HG03139 (cell line): ENCODE data around the gene ANKLE1.

ENCODE experiments used
- ATAC-seq: cut with Tn5 transposase; IDR thresholded peaks from one replicate; pipeline ENCODE4 v1.9.1; 2021; ENCODE audit not compliant: unreplicated experiment

ANKLE1 gene

DNA sequence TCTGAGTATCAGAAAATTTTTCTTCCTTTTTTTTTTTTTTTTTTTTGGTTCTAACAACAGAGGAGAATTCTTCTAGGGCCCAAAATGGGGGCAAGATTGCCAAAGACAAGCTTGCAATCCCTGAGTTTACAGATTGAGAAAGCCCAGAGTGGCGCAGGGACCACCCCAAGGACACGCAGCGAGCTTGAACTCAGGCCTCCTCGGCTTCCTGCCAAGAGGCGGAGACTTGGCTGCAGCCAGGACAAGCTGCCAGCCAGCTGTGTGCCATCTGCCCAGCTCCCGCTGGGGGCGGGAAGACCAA, 23.5 kb downstream of the ANKLE1 start:
- ATAC-seq, result no peak

DNA sequence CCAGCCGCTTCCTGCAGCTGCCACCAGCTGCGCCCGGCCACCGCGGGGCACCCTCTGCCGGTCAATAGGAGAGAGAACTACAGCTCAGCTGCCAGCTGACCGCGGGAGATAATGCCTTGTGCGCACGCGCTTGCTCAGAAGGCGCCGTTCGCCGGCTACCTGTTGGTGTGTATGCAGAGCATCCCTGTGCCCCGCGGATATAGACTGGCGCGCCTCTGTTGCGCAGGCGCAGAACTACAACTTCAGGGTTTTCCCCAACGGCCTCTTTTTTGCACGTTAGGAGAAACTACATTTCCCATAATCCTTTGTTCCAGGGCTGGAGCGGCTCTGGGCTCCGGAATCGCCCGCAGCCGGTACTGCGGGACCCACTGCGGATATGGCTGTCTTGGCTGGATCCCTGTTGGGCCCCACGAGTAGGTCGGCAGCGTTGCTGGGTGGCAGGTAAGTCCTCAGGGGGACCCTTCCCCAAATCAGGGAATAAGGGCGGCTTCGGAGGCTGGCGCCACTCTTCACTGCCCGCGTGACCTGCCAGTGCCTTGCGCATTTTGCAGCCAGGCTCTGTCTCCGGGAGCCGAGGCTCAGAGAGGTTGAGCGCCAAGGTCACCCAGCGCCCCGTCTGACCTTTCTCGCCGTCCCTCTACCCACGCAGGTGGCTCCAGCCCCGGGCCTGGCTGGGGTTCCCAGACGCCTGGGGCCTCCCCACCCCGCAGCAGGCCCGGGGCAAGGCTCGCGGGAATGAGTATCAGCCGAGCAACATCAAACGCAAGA, 24.0 kb downstream of the ANKLE1 start, which contains the start of gene MRPL34:
TSS of gene MRPL34 (plus strand) at position 356 of the 768 bp plus-strand sequence. CDS start at position 377, 21 bp downstream.
- ATAC-seq, result peak; percentile 46

GRCh38 chr19:17306285-17306714, 24.6 kb downstream of the ANKLE1 start:
- no peak for ATAC-seq

GRCh38 chr19:17307876-17308377, 26.2 kb downstream of the ANKLE1 start:
- ATAC-seq, result no peak

GRCh38 chr19:17309198-17309964, 27.7 kb downstream of the ANKLE1 start, which contains the start of gene DDA1:
Gene DDA1 (plus strand): TSS chr19:17309563. CDS start chr19:17309655, 92 bp downstream.
- peak; percentile 49 for ATAC-seq

- no peak for ATAC-seq
Observed at GRCh38 chr19:17309965-17310461, 28.3 kb downstream of the ANKLE1 start.

DNA sequence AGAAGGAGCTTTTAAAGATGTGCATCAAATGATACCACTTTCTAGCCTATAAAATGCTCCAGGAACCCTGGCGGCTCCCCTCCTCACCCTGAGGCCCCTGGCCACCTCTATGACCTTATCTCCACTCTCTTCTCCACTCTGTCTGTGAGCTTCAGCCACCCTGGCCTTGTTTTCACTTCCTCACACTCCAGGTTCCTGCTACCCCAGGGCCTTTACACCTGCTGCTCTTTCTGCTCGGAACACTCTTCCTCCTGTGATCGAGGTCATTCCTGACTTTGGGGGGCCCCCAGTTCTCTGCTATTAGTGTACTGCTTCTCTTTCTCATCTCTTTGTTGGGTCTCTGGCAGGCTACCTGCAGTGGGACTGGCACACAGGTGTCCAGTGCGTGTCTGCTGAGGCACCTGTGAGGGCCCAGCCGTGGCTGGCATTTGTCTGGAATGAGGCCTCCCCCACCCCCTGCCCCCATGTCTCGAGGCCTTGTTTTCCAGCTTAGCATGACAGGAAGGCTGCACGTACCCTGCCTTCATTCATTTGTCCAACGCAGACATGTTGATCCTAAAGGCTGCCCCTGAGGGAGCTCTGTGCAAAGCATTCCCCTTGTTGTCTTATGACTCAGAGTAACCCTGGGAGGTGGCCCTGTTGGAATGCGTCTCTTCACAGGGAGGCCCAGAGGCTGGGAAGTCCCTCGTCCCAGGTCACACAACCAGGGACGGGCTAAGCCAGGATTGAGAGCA, 29.9 kb downstream of the ANKLE1 start:
- no peak for ATAC-seq

- ATAC-seq, result no peak
Observed at GRCh38 chr19:17312189-17313113, 30.8 kb downstream of the ANKLE1 start.

DNA sequence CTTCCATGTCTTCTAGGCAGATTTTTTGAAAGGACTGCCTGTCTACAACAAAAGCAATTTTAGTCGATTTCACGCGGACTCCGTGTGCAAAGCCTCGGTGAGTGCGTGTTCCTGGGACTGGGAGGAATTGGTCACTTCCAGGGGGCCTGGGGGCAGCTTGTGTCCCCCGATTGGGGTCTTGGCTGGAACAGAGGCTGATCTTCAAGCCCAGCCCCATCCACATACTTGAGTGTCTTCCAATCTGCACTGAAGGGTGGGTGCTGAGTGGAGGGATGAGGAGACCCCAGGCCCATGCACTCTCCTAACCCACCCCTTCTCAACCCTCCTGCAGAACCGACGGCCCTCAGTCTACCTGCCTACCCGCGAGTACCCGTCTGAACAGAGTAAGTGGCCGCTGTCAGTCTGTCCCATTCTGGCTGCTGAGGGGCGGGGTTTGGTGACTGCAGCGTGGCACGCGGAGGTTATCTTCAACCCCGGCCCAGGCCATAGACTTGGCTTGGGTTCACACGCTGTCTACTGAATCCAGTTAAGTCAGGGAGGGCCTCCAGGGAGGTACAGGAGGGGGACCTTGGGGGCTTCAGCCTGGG, 32.4 kb downstream of the ANKLE1 start:
- ATAC-seq, result no peak

DNA sequence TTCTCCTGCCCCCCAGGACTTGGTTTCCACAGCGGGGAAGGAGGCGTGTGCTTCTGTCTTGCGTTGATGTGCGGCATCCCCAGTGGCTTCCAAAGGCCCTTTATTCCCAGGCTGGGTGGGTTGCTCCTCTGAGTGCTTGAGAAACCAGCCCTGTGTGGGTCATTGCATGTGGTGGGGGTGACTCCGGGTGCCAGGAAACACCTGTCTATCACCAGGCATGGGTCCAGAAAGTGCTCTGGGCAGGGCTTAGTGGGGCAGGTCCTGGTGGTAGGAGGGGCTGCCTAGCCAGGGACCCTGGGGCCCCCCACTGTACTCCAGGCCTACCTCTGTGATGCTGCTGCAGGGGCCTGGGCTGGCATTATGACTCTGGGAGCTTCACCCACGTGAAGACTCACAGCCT, 37.3 kb downstream of the ANKLE1 start:
- no peak for ATAC-seq

DNA sequence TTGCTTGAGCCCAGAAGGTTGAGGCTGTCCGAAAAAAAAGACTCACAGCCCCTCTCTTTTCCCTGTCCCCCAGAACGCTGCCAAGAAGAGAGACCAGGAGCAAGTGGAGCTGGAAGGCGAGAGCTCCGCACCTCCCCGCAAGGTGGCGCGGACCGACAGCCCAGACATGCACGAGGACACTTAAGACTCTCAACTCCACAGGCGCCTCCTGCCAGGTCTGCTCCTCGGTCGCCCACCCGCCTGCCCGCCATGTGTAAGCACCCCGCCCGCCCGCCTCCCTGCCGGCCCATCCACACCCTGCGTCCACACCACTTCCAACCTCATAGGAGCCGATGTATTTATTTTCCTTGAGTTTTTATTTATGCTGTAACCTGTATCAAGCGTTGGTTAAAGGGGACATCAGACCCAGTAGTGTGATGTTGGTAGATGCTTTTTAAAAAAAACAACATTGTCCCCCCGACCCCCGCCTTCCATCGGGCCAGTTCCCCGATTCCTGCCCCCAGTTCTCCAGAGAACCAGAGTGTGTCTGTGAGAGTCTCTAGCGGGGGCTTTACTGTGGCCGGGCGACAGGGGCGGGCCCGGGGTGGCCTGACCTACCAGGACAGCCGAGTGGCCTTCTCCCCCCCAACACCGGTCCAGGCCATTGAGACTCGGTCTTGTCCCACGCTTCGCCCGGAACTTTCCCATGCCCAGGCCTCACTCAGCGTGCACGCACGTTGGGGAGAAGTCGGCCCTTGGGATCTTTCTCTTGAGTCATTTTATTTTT, 38.0 kb downstream of the ANKLE1 start:
- ATAC-seq, result no peak

DNA sequence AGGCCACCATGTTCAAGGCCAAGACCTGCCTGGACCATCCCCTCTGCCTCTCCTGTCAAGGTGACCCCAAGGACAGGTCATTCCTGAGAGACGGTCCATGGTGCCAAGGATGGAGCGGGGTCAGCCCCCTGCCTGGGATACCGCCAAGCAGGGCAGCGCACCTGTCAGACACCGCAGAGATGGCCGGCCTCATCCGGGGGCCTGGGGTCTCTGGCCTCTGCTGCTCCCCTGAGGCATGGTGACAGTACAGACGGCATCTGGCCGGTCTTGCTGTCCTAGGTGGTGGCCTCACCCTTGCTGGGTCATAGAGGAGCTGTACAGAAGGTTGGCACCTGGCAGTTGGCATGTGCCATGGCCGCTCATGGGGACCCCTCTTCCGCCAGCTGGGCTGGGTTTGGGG, 38.7 kb downstream of the ANKLE1 start:
- ATAC-seq, result no peak

- ATAC-seq, result no peak
Observed at GRCh38 chr19:17321655-17322489, 40.2 kb downstream of the ANKLE1 start.

DNA sequence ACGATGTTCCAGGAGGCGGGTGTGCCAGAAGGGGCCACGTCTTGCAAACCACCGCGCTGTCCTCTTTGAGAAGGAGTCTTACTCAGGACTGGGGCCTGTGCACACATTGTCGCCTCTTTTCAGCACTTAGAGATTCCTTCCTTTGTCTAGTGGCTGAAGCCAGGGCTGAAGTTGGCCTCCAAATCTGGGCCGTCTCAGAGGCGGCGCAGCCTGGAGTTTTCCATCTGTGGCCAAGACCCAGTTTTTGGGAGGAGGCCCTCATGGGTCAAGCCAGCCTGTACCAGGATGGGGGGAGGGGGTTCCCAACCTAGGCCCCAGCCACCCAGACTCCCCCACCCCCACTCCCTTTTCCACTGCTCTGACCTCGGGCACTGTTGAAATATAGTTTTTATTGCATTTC, 41.2 kb downstream of the ANKLE1 start:
- ATAC-seq, result no peak

GRCh38 chr19:17323300-17323963, 41.7 kb downstream of the ANKLE1 start:
- ATAC-seq, result no peak

GRCh38 chr19:17323964-17324332, 42.2 kb downstream of the ANKLE1 start:
- ATAC-seq, result no peak

DNA sequence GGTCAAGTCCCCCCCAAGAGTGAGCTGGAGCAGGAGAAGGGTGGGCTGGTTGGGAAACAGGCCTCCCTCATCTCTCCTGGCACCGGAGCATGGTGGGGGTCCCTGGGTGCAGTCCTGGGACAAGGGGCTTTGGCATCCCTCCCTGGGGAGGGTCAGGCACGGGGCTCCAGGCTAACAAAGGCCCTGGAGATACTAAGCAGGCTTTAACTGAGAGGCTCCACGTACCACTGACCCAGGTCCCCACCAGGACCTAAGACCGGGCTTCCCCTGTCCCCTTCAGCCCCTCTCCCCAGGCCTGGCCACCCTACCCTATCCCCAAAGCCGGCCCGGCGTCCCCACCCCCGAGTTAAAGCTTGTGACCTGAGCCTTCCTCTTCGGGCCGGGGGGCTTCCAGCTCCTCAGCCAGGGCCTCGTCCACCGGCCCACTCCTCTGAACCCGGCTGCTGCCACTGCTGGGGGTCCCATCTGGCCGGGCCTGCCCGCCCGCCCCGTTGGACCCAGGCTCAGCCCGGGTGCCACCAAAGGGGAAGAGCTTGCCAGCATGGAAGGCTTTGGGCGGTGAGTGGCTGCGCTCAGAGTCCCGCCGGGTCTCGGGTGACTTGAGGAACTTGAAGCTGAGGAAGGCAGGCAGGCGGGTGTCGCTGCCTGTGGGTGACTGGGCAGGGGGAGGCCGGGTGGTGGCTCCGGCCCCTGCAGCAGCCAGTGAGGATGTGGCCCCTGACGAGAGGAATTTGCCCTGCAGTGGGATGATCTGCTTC, 42.8 kb downstream of the ANKLE1 start:
- no peak for ATAC-seq
